SKM-1 (cell line): ENCODE data around the gene TSHZ1.

ENCODE experiments used
- DNase-seq: peaks from one replicate; lab custom pipeline; 2025; ENCODE audit not compliant: unreplicated experiment; lab: John Stamatoyannopoulos, UW

TSHZ1 gene

DNA sequence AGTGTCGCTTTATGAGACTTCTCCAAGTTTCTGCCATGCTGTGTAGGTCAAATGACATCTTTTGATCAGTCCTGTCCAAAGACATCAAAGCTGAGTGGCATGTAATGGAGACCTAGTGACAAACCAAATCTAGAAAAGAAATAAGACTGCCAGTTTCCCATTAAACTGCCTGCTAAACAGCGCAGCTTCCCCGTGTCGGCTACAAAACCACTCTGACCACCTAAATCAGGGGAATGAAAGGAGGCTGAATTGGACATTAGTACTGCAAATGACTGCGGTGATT, 57.7 kb downstream of the TSHZ1 start:
- no peak for DNase-seq

DNA sequence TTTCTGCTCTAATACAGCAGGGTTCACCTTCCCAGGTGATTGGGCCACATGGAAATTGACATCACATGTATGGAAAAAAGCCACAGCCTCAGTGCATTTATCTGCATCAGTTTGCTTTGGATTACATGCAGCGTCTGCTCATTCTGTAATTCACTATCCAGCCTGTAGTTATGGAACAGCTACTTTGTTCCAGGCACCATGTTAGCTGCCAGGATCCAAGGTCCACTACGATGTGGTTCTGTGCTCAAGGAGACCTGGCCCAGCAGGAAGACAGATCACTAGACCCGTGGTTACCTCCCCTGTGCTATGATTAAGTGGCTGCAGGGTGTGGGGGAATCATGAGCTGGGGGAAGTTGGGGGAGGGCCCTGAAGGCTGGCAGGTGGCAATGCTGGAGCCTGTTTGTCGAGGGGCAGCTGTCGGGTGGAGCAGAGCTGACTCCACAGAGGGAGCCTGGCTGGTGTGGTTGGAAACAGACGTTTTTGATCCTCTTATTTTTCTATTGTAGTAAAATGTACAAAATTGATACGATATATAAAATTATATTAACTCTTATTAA, 58.6 kb downstream of the TSHZ1 start:
- no peak for DNase-seq

DNA sequence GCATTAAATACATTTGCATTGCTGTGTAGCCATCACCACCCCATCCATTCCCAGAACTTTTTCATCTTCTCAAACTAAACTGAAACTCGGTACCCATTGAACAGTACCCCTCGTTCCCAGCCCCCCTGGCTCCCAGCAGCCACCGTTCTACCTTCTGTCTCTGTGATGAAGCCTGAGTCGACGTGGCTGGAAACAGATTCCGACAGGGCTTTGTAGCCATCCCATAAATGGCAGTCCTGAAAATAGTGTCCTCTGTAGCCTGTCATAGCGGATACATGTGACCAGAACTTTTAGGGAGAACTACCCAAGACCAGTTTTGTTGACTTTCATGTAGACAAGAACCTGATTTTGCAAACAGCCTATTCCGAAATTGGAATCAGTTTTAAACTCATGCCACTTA, 59.1 kb downstream of the TSHZ1 start:
- DNase-seq: no peak

DNA sequence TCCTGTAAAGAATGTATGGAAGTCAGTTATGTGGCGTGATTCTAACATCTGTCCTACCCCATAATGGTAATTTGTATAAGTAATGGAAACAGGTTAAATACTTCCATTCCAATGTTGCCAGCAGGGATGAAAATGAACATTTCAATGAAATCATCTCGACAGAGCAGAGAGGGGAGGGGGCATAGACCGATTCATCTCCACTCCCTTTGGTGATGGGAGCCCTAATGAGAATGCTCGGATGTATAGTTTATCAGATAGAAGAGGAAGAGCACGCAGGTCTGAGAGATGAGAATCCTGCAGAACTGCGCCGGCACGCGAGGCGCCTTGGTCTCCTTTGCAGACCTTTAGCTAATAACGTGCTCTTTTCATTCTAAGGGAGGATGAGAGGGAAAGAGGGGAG, 61.4 kb downstream of the TSHZ1 start:
- no peak for DNase-seq

DNA sequence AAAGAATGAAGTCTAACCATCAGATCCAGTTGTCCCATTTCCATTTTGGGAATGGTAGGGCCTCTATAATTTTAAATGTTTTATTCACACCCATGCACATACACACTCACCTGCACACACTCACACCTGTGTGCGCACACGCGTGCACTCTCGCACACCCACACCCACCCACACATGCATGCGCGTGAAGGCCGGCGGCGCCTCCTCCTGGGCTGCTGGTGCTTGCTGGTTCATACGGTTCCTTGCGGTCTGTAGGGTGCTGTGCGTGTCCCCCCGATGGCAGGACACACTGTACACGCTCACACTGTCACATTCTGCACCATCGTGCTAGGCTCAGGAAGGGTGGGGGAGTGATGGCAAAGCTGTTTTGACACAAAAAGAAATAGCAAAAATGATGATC, 63.2 kb downstream of the TSHZ1 start:
- no peak for DNase-seq

DNA sequence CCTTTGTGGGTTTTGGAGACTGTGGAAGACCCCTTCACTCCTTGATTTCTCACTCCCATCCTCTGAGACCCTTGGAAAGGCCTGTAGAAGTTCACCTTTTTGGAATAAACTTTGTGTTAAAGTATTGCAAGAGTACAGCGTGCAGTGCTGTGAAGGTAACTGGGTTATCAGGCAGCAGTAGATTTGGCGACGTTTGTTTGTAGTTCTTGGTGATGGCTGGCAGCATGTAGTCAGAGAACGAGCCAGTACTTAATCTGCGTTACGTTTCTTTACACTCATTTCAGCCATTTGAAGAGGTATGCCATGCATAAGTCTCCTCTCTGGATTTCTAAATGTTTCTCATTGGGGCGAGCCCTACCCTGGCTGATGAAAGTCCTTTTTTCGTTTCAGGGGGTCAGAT, 64.6 kb downstream of the TSHZ1 start:
- no peak for DNase-seq

DNA sequence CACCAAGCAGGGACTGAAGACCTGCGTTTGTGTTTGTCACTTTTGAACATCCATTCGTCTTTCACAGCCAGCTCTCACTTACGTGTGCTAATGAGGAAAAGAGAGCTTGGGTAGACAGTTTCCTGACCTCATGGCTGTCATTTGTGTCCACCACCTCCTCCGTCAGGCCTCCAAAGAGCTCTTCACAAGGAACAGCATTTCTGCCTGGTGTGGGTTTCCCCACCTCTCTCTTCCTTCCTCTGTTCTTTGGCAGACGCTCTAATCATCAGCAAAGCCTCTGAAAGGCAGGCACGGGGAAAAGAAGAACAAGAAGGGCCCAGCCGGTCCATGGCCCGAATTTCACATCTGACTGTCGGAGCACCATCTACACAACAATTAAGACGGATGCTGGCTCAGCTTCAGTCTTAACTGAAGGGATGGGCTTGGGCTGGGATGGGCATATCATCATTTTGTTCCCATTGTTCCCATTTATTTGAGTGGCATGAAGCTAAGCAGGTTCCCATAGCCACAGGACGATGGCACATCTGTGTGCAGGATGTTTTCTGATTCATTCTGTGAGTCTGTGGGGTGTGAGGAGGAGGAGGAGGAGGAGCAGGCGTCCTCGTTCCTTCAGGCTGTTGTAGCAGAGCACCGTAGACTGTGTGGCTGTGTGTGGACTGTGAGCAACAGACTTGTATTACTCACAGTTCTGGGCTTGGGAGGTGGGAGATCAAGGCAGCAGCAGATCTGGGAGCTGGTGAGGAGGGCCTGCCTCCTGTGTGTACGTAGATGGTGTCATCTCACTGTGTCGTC, 66.4 kb downstream of the TSHZ1 start:
- DNase-seq: no peak

DNA sequence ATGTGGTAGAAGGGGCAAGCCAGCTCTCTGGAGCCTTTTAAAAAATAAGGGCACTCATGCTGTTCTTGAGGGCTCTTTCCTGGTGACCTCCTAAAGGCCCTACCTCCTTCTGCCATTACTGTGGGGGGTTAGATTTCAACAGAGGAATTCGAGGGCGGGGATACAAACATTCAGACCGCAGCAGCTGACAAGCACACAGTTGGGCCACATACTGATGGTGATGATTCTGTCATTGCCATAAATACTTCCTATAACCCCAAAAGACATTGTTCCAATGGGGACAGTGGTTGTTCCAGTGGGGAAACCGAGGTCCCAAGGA, 67.0 kb downstream of the TSHZ1 start:
- no peak for DNase-seq

DNA sequence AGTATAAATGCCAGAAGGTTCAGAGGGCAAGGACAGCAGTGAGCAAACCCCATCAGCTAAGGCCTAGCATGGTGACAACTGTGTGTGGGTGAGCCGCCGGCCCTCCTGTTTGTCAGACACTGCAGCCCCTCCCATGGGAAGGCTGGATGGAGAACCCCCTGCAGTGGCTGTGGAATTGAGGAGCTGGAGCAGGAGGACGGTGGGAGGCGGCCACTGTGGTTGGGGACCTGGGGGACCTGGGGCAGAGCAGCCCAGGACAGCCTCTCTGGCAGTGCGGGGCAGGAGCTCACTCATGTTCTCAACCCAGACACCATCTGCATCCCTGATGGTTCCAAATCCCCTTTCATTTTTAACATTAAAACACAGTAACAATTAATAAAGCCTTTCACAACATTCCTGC, 68.8 kb downstream of the TSHZ1 start:
- no peak for DNase-seq

DNA sequence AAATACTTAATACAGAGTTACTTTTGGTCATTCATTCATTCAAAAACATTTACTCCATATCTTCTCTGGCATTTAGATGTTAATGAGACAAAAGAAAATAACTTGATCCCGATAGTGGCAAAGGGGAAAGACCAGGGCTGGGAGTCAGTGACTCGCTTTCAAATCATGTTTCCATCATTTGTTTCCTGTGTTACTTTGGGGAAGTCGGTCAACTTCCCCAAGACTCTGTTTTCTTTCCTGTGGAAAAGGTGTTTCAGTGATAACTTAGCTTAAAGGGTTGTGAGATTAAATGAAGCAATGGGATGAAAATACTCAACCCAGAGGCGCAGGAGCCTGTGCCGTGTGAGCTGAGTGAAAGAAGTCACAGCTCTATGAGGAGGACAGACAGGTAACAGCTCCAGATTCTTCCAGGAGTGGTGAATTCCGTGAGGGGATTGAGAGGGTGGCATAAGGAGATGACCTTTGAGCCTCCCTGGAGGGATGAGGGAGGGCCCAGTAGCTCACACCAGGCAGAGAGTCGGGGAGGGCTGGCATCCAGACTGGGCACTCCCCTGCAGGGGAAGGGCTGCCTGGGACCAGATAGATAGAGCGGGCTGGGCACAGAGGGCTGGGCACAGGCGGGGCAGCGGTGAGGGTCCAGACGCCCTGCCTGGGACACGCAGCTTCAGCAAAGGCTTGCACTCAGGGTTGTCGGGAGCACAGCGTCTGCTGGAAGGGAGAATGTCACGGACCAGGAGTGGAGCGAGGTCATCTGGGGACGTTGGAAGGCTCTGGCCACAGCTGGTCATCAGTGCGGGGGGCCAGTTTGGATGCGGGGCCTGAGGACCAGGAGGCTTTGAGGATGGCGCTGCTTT, 70.1 kb downstream of the TSHZ1 start:
- no peak for DNase-seq

DNA sequence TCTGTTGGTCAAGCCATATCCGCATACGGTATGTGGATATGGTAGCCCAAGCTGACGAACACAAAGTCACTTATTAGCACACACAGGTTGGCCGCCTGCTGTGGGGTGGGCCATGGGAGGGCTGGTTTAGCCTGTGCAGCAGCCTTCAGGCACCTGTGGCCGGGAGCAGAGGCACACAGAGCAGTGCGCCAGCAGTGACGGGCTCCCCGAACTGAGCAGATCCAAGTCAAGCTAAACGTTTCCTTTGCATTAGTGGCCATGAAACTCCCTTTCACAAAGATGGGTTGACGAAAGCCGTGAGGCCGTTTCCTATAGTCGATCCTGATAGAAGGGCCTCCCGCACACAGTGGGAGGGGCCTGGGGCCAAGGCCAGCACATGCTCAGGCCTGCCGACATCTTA, 72.1 kb downstream of the TSHZ1 start:
- no peak for DNase-seq

DNA sequence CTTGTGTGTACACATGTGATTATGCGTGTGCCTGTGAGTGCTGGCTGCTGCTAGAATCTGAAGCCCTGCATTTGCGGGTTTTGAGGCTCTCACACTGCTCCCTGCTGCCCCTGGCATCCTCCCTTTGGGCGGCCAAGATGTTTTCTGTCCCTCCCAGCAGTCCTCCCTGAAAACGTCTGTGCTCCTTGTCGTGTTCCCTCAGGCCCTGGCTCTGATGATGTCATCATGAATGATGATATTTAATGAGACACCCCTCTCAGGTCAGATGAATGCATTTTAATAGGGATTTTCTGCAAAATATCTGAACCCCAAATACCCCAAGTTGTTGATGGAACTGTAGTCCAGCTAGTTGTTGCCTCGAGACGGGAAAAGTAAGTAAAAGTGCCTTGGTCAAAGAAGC, 73.1 kb downstream of the TSHZ1 start:
- DNase-seq: no peak

DNA sequence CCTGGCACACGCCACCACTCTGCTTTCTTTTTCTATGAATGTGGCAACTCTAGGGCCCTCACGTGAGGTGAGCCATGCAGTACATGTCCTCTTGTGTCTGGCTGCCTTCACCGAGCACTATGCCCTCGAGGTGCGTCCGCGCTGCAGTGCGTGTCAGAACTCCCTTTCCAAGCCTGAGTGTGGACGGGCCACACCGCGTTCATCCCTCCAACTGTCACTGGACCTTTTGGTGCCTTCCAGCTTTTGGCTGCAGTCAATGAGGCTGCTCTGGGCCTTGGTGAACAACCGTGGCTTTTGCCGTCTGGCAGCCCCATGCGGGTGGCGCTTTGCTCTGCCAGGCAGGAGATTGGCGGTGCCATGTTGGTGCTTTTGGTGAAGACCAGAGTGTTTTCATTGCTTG, 74.0 kb downstream of the TSHZ1 start:
- DNase-seq: no peak

DNA sequence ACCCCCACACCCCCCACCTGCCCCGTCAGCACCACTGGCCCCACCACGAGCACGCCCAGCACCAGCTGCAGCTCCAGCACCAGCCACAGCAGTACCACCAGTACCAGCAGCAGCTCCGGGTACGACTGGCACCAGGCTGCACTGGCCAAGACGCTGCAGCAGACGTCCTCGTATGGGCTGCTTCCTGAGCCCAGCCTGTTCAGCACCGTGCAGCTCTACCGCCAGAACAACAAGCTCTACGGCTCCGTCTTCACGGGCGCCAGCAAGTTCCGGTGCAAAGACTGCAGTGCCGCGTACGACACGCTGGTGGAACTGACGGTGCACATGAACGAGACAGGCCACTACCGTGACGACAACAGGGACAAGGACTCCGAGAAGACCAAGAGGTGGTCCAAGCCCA, 75.3 kb downstream of the TSHZ1 start:
- DNase-seq: no peak

DNA sequence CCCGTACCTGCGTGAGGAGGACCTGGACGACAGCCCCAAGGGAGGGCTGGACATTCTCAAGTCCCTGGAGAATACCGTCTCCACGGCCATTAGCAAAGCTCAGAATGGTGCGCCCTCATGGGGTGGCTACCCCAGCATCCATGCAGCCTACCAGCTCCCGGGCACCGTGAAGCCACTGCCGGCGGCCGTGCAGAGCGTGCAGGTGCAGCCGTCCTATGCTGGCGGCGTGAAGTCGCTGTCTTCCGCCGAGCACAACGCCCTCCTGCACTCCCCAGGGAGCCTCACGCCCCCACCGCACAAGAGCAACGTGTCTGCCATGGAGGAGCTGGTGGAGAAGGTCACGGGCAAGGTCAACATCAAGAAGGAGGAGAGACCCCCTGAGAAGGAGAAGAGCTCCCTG, 76.4 kb downstream of the TSHZ1 start:
- no peak for DNase-seq

DNA sequence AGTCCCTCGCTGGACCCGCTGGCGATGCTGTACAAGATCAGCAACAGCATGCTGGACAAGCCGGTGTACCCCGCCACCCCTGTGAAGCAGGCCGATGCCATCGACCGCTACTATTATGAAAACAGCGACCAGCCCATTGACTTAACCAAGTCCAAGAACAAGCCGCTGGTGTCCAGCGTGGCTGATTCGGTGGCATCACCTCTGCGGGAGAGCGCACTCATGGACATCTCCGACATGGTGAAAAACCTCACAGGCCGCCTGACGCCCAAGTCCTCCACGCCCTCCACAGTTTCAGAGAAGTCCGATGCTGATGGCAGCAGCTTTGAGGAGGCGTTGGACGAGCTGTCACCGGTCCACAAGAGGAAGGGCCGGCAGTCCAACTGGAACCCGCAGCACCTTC, 77.1 kb downstream of the TSHZ1 start:
- DNase-seq: no peak

DNA sequence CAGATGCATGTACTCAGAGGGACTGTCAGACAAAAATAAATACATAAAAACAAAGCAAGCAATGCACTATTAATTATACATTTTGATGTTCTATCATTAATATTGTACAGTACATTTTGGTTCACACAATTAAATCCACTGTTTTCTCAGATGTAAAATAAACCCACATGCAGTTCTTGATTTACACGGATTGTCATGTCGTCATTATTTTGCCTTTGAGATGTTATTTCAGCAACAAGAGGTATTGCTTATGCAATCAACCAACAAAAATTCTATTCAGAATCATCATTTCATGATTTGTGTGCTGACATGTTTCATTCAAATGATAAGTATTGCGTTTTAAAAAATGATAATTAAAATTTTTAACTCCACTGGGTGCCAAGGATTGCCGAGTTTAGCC, 79.2 kb downstream of the TSHZ1 start:
- DNase-seq: no peak

DNA sequence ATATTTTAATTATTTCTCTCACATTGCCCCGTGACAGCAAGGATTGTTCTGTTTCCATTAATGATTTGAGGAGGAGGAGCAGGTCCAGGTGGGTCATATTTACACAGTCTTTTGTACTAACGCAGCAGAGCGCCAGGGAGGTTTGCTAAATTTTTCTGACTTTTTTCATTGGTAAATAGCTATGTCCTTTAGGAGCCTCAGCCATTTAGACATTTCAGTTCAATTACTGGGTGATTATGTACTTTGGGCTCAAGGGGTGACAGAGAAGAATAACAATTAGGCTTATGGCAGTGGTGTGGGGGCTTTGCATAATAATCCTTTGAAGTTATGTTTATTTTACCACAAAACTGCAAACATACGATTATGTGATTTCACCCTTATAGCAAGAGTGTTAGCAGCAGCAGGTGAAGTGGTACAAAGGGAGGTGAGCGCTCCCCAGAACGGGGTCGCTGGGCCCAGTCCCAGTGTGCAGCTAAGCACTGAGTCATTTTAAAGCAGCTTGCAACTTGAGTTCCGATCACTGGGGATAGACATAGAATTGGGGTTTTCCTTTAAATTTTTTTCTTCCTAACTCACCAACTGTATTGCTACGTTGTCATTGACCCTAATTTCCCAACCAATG, 80.3 kb downstream of the TSHZ1 start:
- DNase-seq: no peak

DNA sequence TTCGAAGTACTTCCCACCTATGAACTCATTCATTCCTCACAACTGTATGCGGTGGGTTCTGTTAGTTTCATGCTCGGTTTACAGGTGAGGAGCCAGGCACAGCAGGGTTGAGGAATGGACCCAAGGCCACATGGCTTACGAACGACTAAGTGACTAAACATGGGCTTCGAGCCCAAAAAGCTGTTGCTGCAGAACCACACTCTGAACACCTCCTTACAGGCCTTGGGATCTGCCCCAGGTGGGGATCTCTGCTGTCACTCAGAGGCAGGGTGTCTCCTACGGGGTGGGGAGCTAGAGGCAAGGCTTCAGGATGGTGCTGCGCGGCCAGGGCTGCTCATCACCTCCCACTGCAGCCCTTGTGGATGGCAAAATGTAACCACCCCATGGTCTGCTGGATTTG, 80.9 kb downstream of the TSHZ1 start:
- no peak for DNase-seq

DNA sequence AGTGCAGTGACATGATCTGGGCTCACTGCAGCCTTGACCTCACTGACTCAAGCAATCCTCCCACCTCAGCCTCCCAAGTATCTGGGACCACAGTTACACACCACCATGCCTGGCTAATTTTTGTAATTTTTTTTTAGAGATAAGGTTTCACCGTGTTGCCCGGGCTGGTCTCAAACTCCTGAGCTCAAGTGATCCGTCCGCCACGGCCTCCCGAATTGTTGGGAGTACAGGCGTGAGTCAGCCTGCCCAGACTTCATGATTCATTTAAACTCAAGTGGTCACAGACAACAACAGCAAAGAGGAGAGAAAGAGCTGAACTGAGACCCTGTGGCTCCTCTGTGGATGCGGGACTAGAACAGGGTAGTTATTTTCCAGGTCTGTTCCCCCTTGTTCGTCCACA, 83.0 kb downstream of the TSHZ1 start:
- DNase-seq: no peak

DNA sequence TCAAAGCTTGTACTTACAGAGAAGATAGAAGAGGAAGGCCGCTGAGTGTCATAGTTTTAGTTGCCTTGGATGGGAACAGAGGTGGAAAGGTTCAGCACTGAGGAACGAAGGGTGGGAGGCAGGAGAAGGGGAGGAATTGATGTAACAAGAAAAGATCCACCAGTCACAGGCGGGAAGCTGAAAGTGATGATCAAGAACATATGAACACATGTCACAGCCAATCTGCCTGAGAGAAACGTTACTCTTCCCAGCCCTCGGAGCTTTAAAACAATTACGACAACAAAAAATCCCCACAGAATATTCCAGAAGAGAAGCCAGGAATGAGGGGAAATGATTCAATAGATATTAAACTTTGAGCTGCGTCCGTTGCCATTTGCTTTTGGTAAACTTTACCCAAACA, 87.1 kb downstream of the TSHZ1 start:
- no peak for DNase-seq
